ENCODE results near the gene MS4A12. TPM values are rescaled to one million over a fixed set of nuclear protein-coding genes. Genes with fewer than 3 reads are reported as not detected.
"Not testable (repeated sequence)": the region's sequence is repeated elsewhere in the genome, so short reads cannot be mapped to it uniquely, and the experiment has no call there.

MS4A12 gene
- total and polyA plus RNA-seq, 2 of the 8 experiments (the other 6 are each of a cell fraction or from before 2014, with no cell fraction given): 0.14 to 0.39 TPM

- TF ChIP-seq USF2 (IDR thresholded peaks at IDR 0.05; ENCODE audit: low read length): no peak
Observed at GRCh38 chr11:60447846-60448245, 44.7 kb upstream of the MS4A12 start (continued).

- H3K4ac ChIP-seq (replicated peaks; ENCODE audit: insufficient read length, low read depth, low read length); H3K23me2 ChIP-seq (ENCODE audit: low read depth, low read length); H4K8ac ChIP-seq (ENCODE audit: extremely low read depth, insufficient read depth, low read length); H2BK5ac ChIP-seq (ENCODE audit: low read depth, low read length); H3K4me1 ChIP-seq (replicated peaks in 1 of 4; ENCODE audit: control insufficient read depth in 3 of 4, insufficient read depth in 4 of 4, low read length in 3 of 4); H3K4me2 ChIP-seq (ENCODE audit: insufficient read depth in 1 of 2, low read depth in 2 of 2, low read length in 2 of 2); H2BK15ac ChIP-seq (ENCODE audit: low read length); H2BK12ac ChIP-seq (ENCODE audit: low read depth, low read length); H2BK120ac ChIP-seq (replicated peaks; ENCODE audit: low read depth, low read length); H2AFZ ChIP-seq (ENCODE audit: low read length); H3K23ac ChIP-seq (ENCODE audit: insufficient read length); H3K9ac ChIP-seq (replicated peaks in 1 of 4; ENCODE audit: extremely low read depth in 1 of 4, low read depth in 3 of 4, low read length in 3 of 4); H3K79me1 ChIP-seq (ENCODE audit: low read depth, low read length); H3K14ac ChIP-seq (ENCODE audit: insufficient read length); H3K4me3 ChIP-seq (ENCODE audit: extremely low read depth in 1 of 4, insufficient read depth in 2 of 4, low read depth in 3 of 4, low read length in 4 of 4); H3K27me3 ChIP-seq (replicated peaks in 1 of 4; ENCODE audit: control insufficient read depth in 3 of 4, extremely low read depth in 1 of 4, insufficient read depth in 3 of 4, low read length in 3 of 4); H2BK20ac ChIP-seq (ENCODE audit: low read length); H3K79me2 ChIP-seq (ENCODE audit: control insufficient read depth in 1 of 2, insufficient read depth in 2 of 2, low read length in 2 of 2); H4K5ac ChIP-seq (ENCODE audit: insufficient read length, low read depth, low read length); H4K91ac ChIP-seq (replicated peaks; ENCODE audit: insufficient read length, low read length); FAIRE-seq; H3K36me3 ChIP-seq (ENCODE audit: control insufficient read depth in 2 of 4, insufficient read depth in 4 of 4, low read length in 3 of 4); H3K27ac ChIP-seq (ENCODE audit: low read depth, low read length); DNase-seq (ENCODE audit: low read depth in 1 of 2, low spot score in 2 of 2); H3K18ac ChIP-seq (ENCODE audit: extremely low read depth, low read length); H2AK5ac ChIP-seq (ENCODE audit: low read depth, low read length); POLR2A ChIA-PET (ENCODE audit: partially characterized antibody); H4K20me1 ChIP-seq (replicated peaks in 1 of 2; ENCODE audit: control insufficient read depth in 1 of 2, insufficient read depth in 2 of 2, low read length in 2 of 2); CTCF ChIA-PET (ENCODE audit: partially characterized antibody); H3K56ac ChIP-seq (replicated peaks; ENCODE audit: insufficient read length, low read depth, low read length): not testable (repeated sequence)
- peaks cover 2 to 12% of the 10 kb centered on the region in 2 experiments; a peak in 3 of 4 replicates for H3K9me3 ChIP-seq (ENCODE audit: insufficient read depth in 2 of 2, low read depth in 1 of 2, low read length in 1 of 2)
- 92% methylated on average over 12 of the region's 32 CpGs; no CpG with 5 or more reads in 1 of the 2 experiments for WGBS, 2 experiments (ENCODE audit: extremely low coverage in 1 of 2, insufficient coverage in 1 of 2, insufficient read length in 1 of 2, insufficient replicate concordance in 2 of 2, low coverage in 1 of 2, low lambda C conversion rate in 2 of 2, missing lambda C conversion rate in 1 of 2)
Observed at GRCh38 chr11:60451185-60451584, 41.4 kb upstream of the MS4A12 start.
